ENCODE measurements around the gene GOLGA8T.
A peak's percentile ranks its signal among the peaks of the same experiment; 100 is the strongest.
"Not testable (repeated sequence)": the region's sequence is repeated elsewhere in the genome, so short reads cannot be mapped to it uniquely, and the experiment has no call there.

Gene GOLGA8T, protein sequence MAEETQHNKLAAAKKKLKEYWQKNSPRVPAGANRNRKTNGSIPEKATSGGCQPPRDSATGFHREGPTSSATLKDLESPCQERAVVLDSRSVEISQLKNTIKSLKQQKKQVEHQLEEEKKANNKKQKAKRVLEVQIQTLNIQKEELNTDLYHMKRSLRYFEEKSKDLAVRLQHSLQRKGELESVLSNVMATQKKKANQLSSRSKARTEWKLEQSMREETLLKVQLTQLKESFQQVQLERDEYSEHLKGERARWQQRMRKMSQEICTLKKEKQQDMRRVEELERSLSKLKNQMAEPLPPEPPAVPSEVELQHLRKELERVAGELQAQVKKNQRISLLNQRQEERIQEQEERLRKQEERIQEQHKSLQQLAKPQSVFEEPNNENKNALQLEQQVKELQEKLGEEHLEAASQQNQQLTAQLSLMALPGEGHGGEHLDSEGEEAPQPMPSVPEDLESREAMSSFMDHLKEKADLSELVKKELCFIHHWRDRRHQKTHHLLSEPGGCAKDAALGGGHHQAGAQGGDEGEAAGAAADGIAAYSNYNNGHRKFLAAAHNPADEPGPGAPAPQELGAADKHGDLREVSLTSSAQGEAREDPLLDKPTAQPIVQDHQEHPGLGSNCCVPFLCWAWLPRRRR

DNA sequence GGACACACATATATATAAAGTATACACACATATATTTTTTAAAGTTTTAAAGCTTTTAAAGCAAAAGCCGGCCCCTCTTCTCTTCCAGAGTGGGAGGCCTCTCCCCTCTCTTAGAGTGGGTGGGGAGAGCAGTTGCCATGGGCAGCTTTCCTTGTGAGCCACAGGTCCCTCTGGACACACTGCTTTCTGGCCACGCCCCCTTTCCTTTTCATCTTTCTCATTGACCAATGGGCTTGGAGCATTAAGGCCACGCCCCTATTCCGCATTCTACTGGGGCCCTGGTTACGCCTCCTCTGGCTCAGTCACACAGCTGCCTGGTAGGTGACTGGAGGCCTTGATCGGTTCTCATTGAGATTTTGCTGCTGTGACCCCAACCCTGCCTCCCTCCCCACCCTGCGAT lies at the start of gene GOLGA8T:
Gene GOLGA8T (plus strand): TSS at position 301 of the 400 bp plus-strand sequence. CDS start 98 bp downstream, at position 399.
- not testable (repeated sequence) for DNase-seq (ENCODE audit: low read depth in 2 of 2)

DNA sequence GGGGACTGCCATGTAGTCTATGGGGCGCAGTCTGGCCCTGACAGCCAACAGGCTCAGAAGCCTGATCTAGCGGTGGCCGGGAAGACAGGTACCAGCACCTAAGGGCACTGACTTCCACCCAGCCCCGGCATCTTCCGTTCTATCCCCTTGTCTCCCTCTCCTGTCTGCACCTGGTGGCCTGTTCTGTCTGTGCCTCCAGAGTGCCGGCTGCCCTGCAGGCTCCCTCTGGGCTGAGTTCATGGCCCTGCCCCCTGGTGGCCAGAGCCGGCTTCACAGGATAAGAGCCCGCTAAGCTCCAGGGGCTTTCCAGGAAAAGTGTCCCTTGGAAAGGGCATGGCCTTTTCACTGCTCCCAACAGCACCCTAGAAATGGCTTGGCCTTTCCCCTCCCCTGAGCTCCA lies 37.0 kb upstream of the GOLGA8T start:
- DNase-seq (ENCODE audit: low read depth in 2 of 2): not testable (repeated sequence)

DNA sequence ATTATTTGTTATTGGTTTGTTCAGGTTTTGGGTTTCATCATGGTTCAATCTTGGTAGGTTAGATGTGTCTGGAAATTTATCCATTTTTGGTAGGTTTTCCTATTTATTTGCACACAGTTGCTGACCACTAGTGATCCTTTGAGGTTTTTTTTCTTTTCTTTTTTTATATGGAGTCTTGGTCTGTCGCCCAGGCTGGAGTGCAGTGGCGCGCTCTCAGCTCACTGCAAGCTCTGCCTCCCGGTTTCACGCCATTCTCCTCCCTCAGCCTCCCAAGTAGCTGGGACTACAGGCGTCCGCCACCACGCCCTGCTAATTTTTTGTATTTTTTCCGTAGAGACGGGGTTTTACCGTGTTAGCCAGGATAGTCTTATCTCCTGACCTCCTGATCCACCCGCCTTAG lies 32.0 kb upstream of the GOLGA8T start:
- not testable (repeated sequence) for DNase-seq (ENCODE audit: low read depth in 2 of 2)

DNA sequence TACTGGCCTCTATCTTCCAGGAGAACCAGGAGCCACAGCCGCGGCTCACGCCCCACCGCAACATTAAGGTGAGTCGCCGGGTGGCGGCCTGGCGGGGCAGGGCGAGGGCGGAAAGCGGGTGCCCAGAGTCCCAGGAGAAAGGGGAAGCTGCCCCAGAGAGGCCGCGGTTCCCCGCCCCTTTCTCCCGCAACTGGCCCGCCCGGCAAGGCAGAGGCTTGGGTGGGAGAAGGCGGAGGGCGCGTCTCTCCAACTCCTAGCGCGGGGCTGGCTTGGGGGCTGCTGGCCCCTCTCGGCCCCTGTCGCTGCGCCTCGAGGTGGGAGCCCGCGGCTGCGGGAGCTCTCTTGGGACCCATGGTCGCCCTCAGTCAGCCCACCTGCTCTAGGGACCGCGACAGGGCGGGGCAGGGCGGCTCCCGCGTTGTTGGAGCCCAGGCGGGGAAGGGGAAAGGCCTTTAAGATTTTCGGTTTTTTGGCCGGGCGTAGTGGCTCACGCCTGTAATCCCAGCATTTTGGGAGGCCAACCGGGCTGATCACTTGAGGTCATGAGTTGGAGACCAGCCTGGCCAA lies 30.8 kb upstream of the GOLGA8T start:
- not testable (repeated sequence) for DNase-seq (ENCODE audit: low read depth in 2 of 2)

DNA sequence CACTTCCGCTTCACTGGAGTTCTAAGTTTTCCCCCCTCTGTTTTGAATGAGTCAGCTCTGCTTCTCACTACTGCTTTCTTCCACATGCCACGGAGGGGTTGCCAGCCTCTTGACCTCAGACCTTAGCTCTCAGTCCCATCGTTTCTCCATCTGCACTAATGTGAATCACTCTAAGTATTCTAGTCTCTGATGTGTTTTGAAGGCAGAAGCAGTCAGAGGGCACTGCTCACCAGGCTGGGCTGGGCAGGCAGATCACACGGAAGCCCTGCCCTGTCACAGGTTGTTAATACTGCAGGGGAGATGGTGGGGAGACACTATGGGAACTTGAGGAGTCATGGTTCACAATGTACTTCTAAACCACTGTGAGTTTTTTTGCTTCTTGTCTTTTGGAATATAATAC lies 24.3 kb upstream of the GOLGA8T start:
- DNase-seq (ENCODE audit: low read depth in 2 of 2): not testable (repeated sequence)

DNA sequence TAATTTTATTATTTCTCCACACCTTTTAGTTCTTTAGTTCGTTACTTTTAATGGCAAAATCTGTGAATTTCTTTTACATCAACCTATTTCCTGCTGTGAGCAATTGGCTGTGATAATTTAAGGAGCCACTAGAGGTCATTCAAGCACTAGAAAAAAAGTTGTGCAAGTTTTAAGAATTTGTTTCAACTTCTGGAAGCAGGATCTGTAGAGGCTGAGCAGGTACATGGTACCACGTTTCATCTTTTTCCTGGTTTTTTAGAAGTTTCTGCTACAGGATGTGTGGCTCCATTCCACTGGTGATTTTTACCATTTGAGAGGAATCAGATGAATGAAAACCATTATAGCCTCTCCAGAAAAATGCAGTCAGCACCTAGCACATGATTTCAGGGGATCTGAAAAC lies 4.8 kb upstream of the GOLGA8T start:
- DNase-seq (ENCODE audit: low read depth in 2 of 2): not testable (repeated sequence)

DNA sequence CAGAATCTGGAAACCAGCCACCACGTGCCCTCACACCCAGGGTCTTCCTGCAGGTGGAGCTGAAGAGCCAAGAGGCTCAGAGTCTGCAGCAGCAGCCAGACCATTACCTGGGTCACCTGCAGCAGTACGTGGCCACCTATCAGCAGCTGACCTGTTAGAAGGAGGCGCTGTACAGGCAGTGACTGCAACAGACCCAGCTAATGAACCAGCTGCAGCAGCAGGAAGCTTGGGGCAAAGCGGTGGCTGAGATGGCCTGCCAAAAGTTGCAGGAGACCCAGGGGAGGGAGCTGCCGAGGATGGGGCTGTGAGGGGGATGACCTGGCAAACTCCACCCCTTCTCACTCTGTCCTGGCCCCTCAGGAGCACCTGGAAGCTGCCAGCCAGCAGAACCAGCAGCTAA lies 8.4 kb downstream of the GOLGA8T start:
- not testable (repeated sequence) for DNase-seq (ENCODE audit: low read depth in 2 of 2)

DNA sequence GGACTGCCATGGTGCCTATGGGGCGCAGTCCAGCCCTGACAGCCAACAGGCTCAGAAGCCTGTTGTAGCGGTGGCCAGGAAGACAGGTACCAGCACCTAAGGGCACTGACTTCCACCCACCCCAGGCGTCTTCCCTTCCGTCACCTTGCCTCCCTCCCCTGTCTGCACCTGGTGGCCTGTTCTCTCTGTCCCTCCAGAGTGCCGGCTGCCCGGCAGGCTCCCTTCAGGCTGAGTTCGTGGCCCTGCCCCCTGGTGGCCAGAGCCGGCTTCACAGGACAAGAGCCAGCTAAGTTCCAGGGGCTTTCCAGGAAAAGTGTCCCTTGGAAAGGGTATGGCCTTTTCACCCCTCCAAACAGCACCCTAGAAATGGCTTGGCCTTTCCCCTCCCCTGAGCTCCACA lies 15.0 kb downstream of the GOLGA8T start:
- not testable (repeated sequence) for DNase-seq (ENCODE audit: low read depth in 2 of 2)

DNA sequence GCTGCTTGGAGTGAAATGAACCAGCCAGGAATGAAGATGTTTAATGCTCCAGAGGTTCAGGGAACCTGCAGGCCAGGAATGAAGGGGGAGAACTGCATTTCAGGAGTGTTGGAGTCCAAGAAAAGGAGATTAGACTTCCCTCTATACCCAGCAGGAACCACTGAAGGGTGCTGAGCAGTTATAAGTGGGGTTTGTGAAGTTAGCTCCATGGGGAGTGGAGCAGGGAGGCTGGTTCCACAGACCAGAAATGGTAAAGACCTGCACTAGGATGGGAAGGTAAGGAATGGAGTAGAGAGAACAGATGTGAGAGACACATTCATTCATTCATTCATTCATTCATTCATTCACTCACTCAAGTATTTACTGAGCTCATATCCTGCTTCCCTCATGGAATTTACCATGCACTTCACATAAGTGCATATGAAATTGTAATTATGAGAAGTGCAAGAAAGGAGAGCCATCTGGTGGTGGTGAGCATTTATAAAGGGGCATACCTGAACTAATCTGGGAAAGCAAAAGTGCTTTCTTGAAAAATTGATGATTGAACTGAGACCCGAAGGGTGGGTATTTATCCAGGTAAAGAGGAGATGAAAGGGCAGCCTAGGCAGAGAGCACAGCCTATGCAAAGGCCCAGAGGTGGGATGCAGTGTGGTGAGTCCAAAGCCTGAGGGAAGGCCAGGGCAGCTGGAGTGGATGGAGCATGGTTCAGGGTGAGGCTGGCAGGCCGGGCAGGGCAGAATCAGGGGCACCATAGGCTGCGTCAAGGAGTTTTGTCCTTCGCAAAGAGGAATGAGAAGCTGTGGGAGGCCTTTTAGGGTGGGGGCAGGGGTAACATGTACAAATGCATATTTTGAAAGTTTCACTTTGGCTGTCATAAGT lies 27.9 kb downstream of the GOLGA8T start:
- DNase-seq (ENCODE audit: low read depth in 2 of 2): not testable (repeated sequence)

DNA sequence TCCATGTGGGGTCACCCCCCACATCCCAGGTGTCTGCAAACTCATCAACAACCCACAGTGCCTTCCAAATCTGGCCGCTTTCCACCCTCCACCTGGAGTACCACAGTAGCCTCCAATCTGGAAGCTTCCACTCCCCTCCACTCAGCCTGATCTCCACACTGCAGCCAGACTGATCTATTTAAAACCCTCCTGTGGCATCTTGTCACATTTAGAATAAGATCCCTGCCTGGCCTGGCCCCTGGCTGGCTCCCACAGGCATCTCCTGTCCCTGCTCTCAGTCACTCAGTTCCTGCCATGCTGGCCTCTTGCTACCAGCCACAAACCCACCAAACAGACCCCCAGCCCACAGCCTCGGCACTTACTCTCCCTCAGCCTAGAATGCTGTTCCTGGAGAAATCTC lies 28.9 kb downstream of the GOLGA8T start:
- DNase-seq (ENCODE audit: low read depth in 2 of 2): not testable (repeated sequence)

DNA sequence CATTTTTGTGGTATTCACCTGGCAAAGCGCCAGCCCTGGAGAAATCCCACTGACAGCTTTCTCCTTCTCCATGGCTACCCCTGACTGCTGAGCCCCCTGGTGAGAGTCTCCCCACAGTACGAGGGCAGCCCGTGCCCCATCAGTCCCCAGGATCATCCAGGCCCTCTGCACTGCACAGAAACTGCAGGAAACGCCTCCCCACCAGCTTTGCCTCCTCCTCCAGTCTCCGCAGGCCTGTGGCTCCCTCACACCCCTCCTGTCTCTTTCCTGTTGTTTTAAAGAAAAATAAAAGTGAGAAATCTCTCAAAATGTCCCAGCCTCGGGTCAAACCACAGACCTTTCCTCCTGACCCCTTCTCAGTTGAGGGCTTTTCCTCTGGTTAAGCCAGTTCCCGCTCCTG lies 29.4 kb downstream of the GOLGA8T start:
- DNase-seq (ENCODE audit: low read depth in 2 of 2): not testable (repeated sequence)

DNA sequence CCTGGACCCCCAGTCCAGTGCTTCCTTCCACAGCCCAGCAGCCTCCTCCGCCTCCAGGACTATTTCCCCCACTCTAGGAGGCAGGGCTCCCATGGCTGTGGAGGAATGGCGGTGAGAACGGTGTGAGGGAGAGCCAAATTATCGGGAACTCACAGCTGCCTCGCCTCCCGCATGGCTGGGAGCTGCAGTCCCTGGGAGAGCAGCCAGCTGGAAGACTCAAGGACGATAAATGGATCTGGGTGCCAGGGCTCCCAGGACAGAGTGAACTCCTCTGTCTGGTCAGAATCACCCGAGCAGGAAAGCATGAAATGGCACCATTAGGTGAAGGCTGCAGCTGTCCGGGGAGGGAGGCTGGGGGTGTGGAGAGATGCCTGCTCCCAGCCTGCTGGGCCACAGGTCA lies 32.6 kb downstream of the GOLGA8T start:
- not testable (repeated sequence) for DNase-seq (ENCODE audit: low read depth in 2 of 2)

DNA sequence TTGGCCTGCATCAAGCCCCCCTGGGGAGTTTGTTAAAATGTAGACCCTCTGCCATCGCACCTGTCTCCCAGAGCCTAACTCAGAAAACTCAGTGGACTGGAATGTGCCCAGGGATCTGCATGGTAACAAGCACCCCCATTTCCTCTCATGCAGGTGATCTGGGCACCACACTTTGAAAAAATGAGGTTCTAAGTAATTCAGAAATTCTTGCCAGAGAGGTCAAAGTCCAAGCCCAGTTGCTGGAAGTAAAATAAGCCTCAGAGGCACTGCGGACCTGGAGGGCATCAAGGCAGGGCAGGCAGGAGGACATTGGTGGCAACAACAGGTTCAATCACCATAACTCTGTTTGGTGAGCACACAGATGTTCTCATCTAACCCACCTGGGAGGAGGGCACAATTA lies 33.0 kb downstream of the GOLGA8T start:
- not testable (repeated sequence) for DNase-seq (ENCODE audit: low read depth in 2 of 2)

DNA sequence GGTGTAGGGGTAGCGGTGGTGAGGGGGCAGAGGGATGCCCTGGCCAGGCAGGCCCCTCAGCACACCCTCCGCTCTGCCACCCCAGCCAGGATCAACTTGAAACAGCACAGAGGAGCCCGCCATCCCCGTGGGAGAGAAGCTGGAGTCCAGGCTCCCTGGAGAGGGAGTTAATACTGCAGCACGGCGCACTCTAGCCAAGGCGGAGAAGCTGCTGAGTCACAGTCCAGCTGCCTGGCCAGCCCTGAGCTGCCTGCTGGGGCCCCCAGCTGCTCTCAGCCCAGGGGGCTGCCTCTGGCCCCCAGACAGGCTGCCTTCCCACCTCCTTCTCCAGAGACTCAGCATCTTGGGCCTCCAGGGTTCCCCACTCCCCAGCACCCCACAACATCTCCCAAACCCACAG lies 36.6 kb downstream of the GOLGA8T start:
- not testable (repeated sequence) for DNase-seq (ENCODE audit: low read depth in 2 of 2)

DNA sequence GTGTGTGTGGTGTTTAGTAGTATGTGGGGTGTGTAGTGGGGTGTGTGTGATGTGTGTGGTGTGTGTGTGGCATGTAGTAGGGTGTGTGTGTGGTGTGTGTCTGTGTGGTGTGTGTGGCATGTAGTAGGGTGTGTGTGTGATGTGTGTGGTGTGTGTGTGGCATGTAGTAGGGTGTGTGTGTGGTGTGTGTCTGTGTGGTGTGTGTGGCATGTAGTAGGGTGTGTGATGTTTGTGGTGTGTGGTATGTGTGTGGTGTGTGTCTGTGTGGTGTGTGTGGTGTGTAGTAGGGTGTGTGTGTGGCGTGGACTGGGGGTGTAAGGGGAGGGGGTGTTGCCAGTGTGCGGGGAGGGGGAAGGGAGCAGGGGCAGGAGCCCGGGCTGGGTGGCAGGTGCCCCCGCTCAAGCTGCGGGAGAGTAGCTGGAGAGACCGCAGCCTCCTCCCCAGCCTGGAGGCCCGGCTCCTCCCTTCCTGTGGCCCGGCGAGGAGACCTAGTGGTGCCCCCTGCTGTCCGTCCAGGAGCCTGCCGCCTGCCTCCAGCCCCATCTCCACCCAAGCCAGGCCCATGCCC lies 38.3 kb downstream of the GOLGA8T start:
- peak; percentile 9 to 41 for DNase-seq (ENCODE audit: low read depth in 2 of 2)

DNA sequence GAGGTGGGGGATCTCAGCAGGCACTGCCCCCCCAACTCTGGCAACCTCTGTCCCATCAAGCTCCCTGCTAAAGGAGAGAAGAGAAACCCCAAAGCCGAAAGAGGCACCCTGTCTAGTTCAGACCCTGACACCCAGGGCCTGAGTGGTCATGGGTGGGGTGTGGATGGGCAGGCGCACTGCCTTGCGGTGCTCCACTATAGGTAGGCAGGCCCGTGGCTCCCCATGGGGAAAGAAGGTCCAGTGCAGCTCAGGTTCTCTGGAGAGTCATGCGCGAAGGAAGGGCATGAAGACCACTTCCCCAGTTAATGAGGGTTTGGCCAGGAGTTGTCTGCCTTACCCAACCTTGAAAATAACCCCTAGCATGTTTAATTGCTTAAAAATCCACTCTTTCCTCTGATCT lies 40.4 kb downstream of the GOLGA8T start:
- not testable (repeated sequence) for DNase-seq (ENCODE audit: low read depth in 2 of 2)

DNA sequence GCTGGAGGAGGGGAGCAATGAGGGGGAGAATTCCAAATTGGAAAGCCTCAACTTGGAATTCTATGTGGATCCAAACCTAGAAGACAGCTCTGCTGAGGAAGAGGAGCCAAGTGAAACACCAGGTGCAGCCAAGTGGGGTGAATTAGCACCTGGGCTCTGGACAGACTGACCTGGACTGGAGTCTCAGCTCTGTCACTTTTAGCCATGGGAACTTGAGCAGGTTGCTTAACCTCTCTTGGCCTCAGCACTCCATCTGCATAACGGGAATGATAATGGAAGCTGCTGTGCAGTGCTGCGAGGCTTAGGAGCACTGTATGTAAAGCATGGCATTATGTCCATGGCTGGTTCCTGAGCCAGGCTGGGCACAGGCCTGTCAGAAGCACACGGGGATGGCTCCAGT lies 41.8 kb downstream of the GOLGA8T start:
- DNase-seq (ENCODE audit: low read depth in 2 of 2): not testable (repeated sequence)

DNA sequence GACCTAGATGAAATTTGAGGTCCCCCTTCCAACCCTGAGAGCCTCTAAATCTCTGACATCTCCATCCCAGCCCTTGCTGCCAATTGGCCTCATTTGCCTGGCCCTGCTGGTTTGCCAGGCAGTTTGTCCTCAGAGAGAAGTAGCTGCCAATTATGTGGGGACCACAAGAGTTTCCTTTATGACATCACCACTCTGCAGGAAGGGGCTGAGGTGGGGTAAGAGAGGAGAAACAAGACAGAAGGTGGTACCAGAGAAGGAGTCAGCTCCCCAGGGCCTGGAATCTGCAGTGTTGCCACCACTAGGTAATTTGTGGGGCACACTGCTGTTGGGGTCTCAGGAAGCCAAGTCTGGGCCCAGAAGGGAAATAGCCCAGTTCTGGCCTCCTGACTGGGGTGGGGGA lies 45.0 kb downstream of the GOLGA8T start:
- not testable (repeated sequence) for DNase-seq (ENCODE audit: low read depth in 2 of 2)

DNA sequence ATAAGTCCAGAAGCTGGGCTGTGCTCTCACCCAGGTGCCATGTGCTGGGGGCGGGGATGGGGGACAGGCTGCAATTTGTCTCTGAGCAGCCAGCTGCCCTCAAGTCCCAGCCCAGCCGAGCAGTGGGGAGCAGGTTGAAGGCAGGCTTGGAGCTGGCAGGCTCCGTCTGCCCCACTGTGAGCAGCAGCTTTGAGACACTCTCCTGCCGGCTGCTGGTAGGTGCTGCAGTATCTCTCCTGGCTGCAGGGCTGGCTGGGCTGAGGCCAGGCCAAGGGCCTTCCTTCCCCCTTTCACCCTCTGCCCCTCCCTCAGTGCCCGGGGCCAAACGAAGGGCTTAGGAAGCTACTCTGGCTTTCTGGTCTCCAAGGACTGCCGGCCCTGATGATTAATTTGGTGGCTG lies 50.6 kb downstream of the GOLGA8T start:
- DNase-seq (ENCODE audit: low read depth in 2 of 2): not testable (repeated sequence)

DNA sequence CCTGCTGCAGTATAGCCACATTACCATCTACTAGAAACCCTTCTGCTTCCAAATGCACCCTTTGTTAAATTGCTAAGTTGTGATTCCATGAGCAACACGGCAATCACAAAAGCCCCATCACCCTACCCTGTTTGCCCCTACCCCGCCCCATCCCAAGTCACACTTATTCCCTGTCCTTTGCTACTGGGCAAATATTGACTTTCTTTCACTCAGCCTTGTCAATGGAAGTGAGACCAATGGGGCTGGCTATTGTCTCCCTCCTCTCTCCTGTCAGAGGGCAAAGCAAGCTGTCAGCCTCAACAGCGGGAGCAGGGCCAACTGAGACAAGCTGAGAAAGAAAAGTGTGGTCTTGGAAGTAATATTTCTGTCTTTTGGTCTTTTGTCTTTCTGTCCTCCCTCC lies 52.6 kb downstream of the GOLGA8T start:
- DNase-seq (ENCODE audit: low read depth in 2 of 2): not testable (repeated sequence)

DNA sequence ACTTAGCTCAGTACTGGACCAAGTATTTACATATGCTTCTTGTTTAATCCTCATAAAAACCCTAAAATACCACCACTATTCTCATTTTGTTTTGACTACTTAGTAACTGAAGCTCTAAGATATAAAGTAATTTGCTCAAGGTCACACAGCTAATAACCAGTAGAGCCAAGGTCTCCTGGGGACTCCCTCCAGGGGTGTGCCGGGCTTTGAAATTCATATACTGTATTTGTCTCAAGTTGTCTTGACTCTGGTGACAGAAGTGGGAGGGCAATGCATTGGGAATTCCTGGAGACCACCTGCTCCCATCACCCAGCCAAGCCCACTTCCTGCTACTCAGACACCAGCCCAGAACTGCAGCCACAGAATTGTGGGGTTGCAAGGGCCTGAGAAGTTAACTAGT lies 54.9 kb downstream of the GOLGA8T start:
- not testable (repeated sequence) for DNase-seq (ENCODE audit: low read depth in 2 of 2)
